Brain microvascular endothelial cell (primary cell): ENCODE data around the gene TCP11.

Experiments used
- DNase-seq: peaks from one replicate; pipeline ENCODE4 v3.0.0-alpha.2; 2020
- H3K27ac ChIP-seq: fragments of 250-450 bp; sonication (Bioruptor Pico); 2 replicates; pipeline ENCODE4 v1.5.1; 2020; ENCODE audit warnings: mild to moderate bottlenecking, moderate library complexity
- H3K27me3 ChIP-seq: fragments of 250-450 bp; sonication (Bioruptor Pico); replicated peaks from 2 replicates; pipeline ENCODE4 v1.5.1; 2020; ENCODE audit warnings: mild to moderate bottlenecking
- H3K36me3 ChIP-seq: fragments of 250-450 bp; sonication (Bioruptor Pico); replicated peaks from 2 replicates; pipeline ENCODE4 v1.5.1; 2020; ENCODE audit warnings: mild to moderate bottlenecking
- H3K4me3 ChIP-seq: 2 replicates; pipeline ENCODE4 v1.5.1; 2011; ENCODE audit warnings: low read depth, mild to moderate bottlenecking, control low read depth, low read length, moderate library complexity
- CTCF ChIP-seq: IDR thresholded peaks from 2 replicates; pipeline ENCODE4 v1.5.1; 2011; ENCODE audit warnings: low read depth, mild to moderate bottlenecking, moderate library complexity, low read length, control low read depth, inconsistent platforms; ENCODE audit errors: missing control alignments
- in situ Hi-C: cut with HindIII; loops from 2 replicates; pipeline ENCODE4 v1.10.0; 2017; ENCODE audit warnings: low sequenced_read_pairs, low pct_ligation_motif_present

Gene TCP11

GRCh38 chr6:35170891-35171290 lies 29.8 kb upstream of the TCP11 start:
- H3K36me3 ChIP-seq = no peaks in the 10 kb centered on the region
- no peak overlapping the region for H3K27ac ChIP-seq
- no peak for TF ChIP-seq CTCF
- no peak overlapping the region for H3K4me3 ChIP-seq
- no peak for DNase-seq
- no peaks in the 10 kb centered on the region for H3K27me3 ChIP-seq
- in situ Hi-C loops = no loop called here

GRCh38 chr6:35170166-35170565 lies 29.0 kb upstream of the TCP11 start:
- no peak for DNase-seq
- Histone ChIP-seq H3K27ac (no peak overlapping the region), H3K36me3 (no peaks in the 10 kb centered on the region), H3K27me3 (no peaks in the 10 kb centered on the region), H3K4me3 (no peak overlapping the region)
- no peak for TF ChIP-seq CTCF
- in situ Hi-C loops = no loop called here

- in situ Hi-C loops = no loop called here
- Histone ChIP-seq H3K27me3 (no peaks in the 10 kb centered on the region), H3K27ac (no peak overlapping the region), H3K4me3 (no peak overlapping the region), H3K36me3 (no peaks in the 10 kb centered on the region)
- DNase-seq = no peak
- no peak for TF ChIP-seq CTCF
These were observed 27.3 kb upstream of the TCP11 start for GRCh38 chr6:35168461-35168861.

GRCh38 chr6:35167505-35167904 lies 26.4 kb upstream of the TCP11 start:
- Histone ChIP-seq H3K27ac (no peak overlapping the region), H3K4me3 (no peak overlapping the region), H3K36me3 (no peaks in the 10 kb centered on the region), H3K27me3 (no peaks in the 10 kb centered on the region)
- in situ Hi-C loops = no loop called here
- TF ChIP-seq CTCF = no peak
- DNase-seq = no peak

GRCh38 chr6:35166520-35166919 lies 25.4 kb upstream of the TCP11 start:
- H3K4me3 ChIP-seq = no peak overlapping the region
- H3K36me3 ChIP-seq = no peaks in the 10 kb centered on the region
- TF ChIP-seq CTCF = no peak
- no peaks in the 10 kb centered on the region for H3K27me3 ChIP-seq
- in situ Hi-C loops = no loop called here
- no peak overlapping the region for H3K27ac ChIP-seq
- no peak for DNase-seq

- no peaks in the 10 kb centered on the region for H3K36me3 ChIP-seq
- H3K27me3 ChIP-seq = no peaks in the 10 kb centered on the region
- H3K27ac ChIP-seq = no peak overlapping the region
- H3K4me3 ChIP-seq = no peak overlapping the region
- in situ Hi-C loops = no loop called here
- no peak for TF ChIP-seq CTCF
- DNase-seq = no peak
These were observed 25.0 kb upstream of the TCP11 start for GRCh38 chr6:35166116-35166515.
